Measurements from ENCODE around the gene DISP3.
"Not testable (repeated sequence)": the region's sequence is repeated elsewhere in the genome, so short reads cannot be mapped to it uniquely, and the experiment has no call there.

DISP3 gene

GRCh38 chr1:11578004-11578403, 99.0 kb downstream of the DISP3 start:
- Mint-ChIP-seq H3K27me3 (peaks cover 11% of the 10 kb centered on the region), H3K9me3 (no peaks in the 10 kb centered on the region), H3K4me3 (no peak overlapping the region), H3K27ac (no peak overlapping the region), H3K36me3 (ENCODE audit: low read depth) (no peaks in the 10 kb centered on the region), H3K4me1 (ENCODE audit: low read depth) (no peaks in the 10 kb centered on the region)
- intact Hi-C loops (cut with micrococcal nuclease), result no loop called here

GRCh38 chr1:11579506-11579905, 100.6 kb downstream of the DISP3 start:
- Mint-ChIP-seq H3K27me3 (peaks cover 17% of the 10 kb centered on the region), H3K4me3 (no peak overlapping the region), H3K27ac (no peak overlapping the region), H3K4me1 (ENCODE audit: low read depth) (no peaks in the 10 kb centered on the region), H3K9me3 (no peaks in the 10 kb centered on the region), H3K36me3 (ENCODE audit: low read depth) (no peaks in the 10 kb centered on the region)
- intact Hi-C loops (cut with micrococcal nuclease), result no loop called here

- H3K4me1 Mint-ChIP-seq (ENCODE audit: low read depth); intact Hi-C loops (cut with micrococcal nuclease); H3K9me3 Mint-ChIP-seq; H3K4me3 Mint-ChIP-seq; H3K27ac Mint-ChIP-seq; H3K36me3 Mint-ChIP-seq (ENCODE audit: low read depth): not testable (repeated sequence)
- H3K27me3 Mint-ChIP-seq, result peaks cover 20% of the 10 kb centered on the region
Observed at GRCh38 chr1:11580049-11580448, 101.1 kb downstream of the DISP3 start.

DNA sequence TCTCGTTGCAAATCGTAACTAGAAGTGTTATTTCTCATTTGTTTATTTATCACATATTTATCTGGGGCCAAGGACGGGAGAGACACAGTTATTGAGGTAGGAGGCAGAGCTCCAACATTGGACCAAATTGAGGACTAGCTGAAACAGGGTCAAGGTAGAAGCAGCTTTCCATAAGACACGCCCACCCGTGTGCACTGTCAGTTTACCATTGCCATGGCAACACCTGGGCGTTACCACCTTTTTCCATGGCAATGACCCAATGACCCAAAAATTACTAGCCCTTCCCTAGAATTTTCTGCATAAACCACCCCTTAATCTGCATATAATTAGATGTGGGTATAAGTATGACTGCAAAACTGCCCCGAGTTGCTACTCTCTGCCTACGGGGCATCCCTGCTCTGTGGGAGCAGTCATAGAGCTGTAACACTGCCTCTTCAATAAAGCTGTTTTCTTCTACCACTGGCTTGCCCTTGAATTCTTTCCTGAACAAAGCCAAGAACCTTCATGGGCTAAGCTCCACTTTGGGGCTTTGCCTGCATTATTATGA, 102.6 kb downstream of the DISP3 start:
- Mint-ChIP-seq H3K4me1 (ENCODE audit: low read depth) (no peaks in the 10 kb centered on the region), H3K36me3 (ENCODE audit: low read depth) (no peaks in the 10 kb centered on the region), H3K9me3 (no peaks in the 10 kb centered on the region), H3K4me3 (no peak overlapping the region), H3K27ac (no peak overlapping the region), H3K27me3 (peaks cover 22% of the 10 kb centered on the region)
- intact Hi-C loops (cut with micrococcal nuclease), result no loop called here

GRCh38 chr1:11585389-11585788, 106.4 kb downstream of the DISP3 start:
- H3K4me3 Mint-ChIP-seq, result no peak overlapping the region
- H3K4me1 Mint-ChIP-seq (ENCODE audit: low read depth), result no peaks in the 10 kb centered on the region
- H3K27me3 Mint-ChIP-seq, result peaks cover 13% of the 10 kb centered on the region
- H3K27ac Mint-ChIP-seq, result no peak overlapping the region
- intact Hi-C loops (cut with micrococcal nuclease), result no loop called here
- no peaks in the 10 kb centered on the region for H3K9me3 Mint-ChIP-seq
- no peaks in the 10 kb centered on the region for H3K36me3 Mint-ChIP-seq (ENCODE audit: low read depth)
